Measurements from ENCODE around the gene NUP210.
A peak's percentile ranks its signal among the peaks of the same experiment; 100 is the strongest.

NUP210 gene

DNA sequence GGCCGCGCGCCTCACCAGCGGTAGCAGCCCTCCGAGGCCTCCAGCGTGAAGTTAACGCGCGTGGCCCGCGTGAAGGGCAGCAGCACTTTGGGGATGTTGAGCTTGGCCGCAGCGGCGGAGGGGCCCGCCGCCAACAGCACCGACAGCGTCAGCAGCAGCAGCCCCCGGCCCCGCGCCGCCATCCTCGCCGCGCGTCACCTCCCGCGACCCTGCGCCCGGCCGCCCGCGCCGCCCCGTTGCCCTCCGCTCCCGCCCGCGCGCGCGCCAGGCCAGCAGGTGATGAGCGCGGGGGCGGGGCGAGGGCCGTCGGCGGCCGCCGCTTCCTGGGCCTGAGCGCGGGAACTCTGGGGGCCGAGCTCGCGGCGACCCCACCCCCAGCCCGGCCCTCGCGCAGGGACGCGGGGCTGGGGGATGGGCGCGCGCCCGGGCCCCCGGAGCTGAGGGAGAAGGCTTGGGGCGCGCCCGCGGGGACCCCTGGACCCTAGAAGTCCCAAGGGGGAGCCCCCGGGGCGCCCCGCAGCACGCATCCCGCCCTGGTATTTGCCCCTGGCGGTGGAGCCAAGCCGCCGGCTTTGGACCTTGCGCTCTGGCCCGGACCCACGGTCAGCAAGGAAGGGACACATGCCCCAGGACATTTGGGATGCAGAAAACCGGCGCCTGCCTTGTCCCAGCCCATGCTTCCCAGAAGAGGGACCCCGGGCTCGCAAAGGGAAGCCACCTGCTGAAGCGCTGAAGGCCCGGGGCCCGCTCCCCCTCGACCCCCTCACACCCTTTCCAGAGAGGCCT, at the start of gene NUP210:
Gene NUP210, minus strand, starts transcription at position 278 of the 786 bp plus-strand sequence. Its CDS starts 96 bp downstream, at position 182.
- in situ Hi-C loops (cut with HindIII; ENCODE audit: low sequenced_read_pairs) = no loop called here
- H3K4me3 ChIP-seq (ENCODE audit: low read depth, low read length) = peak within 1 kb of the TSS; percentile 3
- DNase-seq (ENCODE audit: low read depth) = no peak
- no peak for TF ChIP-seq CTCF (IDR thresholded peaks at IDR 0.05; ENCODE audit: low read depth, low read length, missing control alignments)

GRCh38 chr3:13466781-13467180, 46.7 kb upstream of the NUP210 start:
- no peak overlapping the region for H3K4me3 ChIP-seq (ENCODE audit: low read depth, low read length)
- no peak for TF ChIP-seq CTCF (IDR thresholded peaks at IDR 0.05; ENCODE audit: low read depth, low read length, missing control alignments)
- in situ Hi-C loops (cut with HindIII; ENCODE audit: low sequenced_read_pairs) = loop anchor here (25.0 kb wide), 1 partner anchor 379 kb away; no protein-coding TSS in a partner anchor
- no peak for DNase-seq (ENCODE audit: low read depth)

DNA sequence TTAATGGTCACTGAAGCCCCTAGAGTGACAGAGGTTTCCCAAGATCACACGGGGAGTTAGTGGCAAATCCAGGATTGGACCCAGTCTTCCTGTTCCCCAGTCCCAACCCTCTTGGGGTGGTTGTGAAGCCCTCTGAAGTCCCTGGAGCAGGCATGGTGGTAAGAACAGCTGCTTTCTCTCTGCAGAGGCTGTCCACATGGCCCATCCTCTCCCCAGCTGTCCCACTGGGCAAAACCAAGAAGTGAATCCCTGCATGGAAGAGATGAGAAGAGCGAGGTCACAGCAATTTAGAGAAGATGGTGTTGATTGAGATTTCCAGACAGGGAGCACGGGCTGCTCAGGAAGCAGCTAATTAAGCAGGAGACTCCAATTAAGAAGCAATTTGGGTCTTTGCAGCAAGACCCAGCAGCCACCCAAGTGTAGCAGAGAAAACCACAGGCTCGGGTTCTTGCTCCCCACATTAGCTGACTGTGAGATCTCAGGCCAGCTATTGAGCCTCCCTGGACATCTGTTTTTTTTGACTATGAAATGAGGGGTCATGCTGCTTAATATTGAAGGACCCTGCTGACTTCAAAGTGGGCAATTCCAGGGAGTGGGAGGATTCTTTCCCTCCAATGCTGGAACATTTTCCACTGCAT, 45.2 kb upstream of the NUP210 start:
- in situ Hi-C loops (cut with HindIII; ENCODE audit: low sequenced_read_pairs) = loop anchor here (25.0 kb wide), 1 partner anchor 378 kb away; no protein-coding TSS in a partner anchor
- TF ChIP-seq CTCF (IDR thresholded peaks at IDR 0.05; ENCODE audit: low read depth, low read length, missing control alignments) = no peak
- no peak for DNase-seq (ENCODE audit: low read depth)
- no peak overlapping the region for H3K4me3 ChIP-seq (ENCODE audit: low read depth, low read length)

GRCh38 chr3:13463618-13464400, 43.7 kb upstream of the NUP210 start:
- H3K4me3 ChIP-seq (ENCODE audit: low read depth, low read length) = no peak overlapping the region
- no peak for TF ChIP-seq CTCF (IDR thresholded peaks at IDR 0.05; ENCODE audit: low read depth, low read length, missing control alignments)
- no peak for DNase-seq (ENCODE audit: low read depth)
- in situ Hi-C loops (cut with HindIII; ENCODE audit: low sequenced_read_pairs) = loop anchor here (25.0 kb wide), 1 partner anchor 377 kb away; no protein-coding TSS in a partner anchor

GRCh38 chr3:13462822-13463221, 42.7 kb upstream of the NUP210 start:
- no peak for DNase-seq (ENCODE audit: low read depth)
- TF ChIP-seq CTCF (IDR thresholded peaks at IDR 0.05; ENCODE audit: low read depth, low read length, missing control alignments) = no peak
- in situ Hi-C loops (cut with HindIII; ENCODE audit: low sequenced_read_pairs) = loop anchor here (25.0 kb wide), 1 partner anchor 376 kb away; no protein-coding TSS in a partner anchor
- H3K4me3 ChIP-seq (ENCODE audit: low read depth, low read length) = no peak overlapping the region

- H3K4me3 ChIP-seq (ENCODE audit: low read depth, low read length) = no peak overlapping the region
- no peak for DNase-seq (ENCODE audit: low read depth)
- in situ Hi-C loops (cut with HindIII; ENCODE audit: low sequenced_read_pairs) = loop anchor here (25.0 kb wide), 1 partner anchor 375 kb away; no protein-coding TSS in a partner anchor
- TF ChIP-seq CTCF (IDR thresholded peaks at IDR 0.05; ENCODE audit: low read depth, low read length, missing control alignments) = no peak
Observed at GRCh38 chr3:13462125-13462629, 42.1 kb upstream of the NUP210 start.
